Stimulated activated CD4-positive, alpha-beta T cell treated with anti-CD3 and anti-CD28 coated beads, Interleukin-12 subunit alpha, Interleukin-12 subunit beta, amount 100 ng/mL, for 24 hours (primary cell): Measurements from ENCODE around the gene EDDM3A.

Experiments
- DNase-seq, 2 experiments: peaks; one replicate each; pipeline ENCODE4 v3.0.0-alpha.2; 2020; ENCODE audit warnings: low read depth in 2 of 2

Gene EDDM3A

GRCh38 chr14:20789230-20789813 is 43.6 kb downstream of the EDDM3A start:
- no peak for DNase-seq

GRCh38 chr14:20790464-20791116 is 44.9 kb downstream of the EDDM3A start:
- no peak for DNase-seq

- no peak for DNase-seq
Observed at GRCh38 chr14:20791187-20791586, 45.5 kb downstream of the EDDM3A start.

- no peak for DNase-seq
Observed at GRCh38 chr14:20791597-20791996, 45.9 kb downstream of the EDDM3A start.

GRCh38 chr14:20792556-20792955 is 46.9 kb downstream of the EDDM3A start:
- DNase-seq = no peak

- DNase-seq = no peak
Observed at GRCh38 chr14:20794644-20795369, 49.1 kb downstream of the EDDM3A start.

- no peak for DNase-seq
Observed at GRCh38 chr14:20797164-20797563, 51.5 kb downstream of the EDDM3A start.
